ENCODE measurements around the gene DZIP1.
"Not testable (repeated sequence)": the region's sequence is repeated elsewhere in the genome, so short reads cannot be mapped to it uniquely, and the experiment has no call there.

DZIP1 gene

DNA sequence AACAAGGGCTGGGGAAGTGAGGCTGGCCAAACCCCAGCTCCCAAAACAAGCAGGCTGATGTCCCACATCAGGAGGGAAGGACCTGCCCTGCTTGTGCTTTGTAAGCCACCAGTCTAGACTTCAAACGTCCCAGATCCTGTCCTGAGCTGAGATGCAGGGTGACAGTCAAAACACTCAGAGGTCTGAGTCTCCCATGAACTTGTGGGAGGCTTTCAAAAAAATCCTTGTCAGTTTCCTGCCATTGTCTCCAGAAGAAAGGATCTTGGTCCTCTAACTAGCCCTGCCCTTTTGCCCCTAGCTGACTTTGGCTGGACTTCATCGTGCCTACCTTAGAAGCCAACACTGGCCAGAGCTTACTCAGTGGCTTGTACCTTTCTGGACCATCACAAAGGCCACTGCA is 43.3 kb downstream of the DZIP1 start:
- no peak for DNase-seq

DNA sequence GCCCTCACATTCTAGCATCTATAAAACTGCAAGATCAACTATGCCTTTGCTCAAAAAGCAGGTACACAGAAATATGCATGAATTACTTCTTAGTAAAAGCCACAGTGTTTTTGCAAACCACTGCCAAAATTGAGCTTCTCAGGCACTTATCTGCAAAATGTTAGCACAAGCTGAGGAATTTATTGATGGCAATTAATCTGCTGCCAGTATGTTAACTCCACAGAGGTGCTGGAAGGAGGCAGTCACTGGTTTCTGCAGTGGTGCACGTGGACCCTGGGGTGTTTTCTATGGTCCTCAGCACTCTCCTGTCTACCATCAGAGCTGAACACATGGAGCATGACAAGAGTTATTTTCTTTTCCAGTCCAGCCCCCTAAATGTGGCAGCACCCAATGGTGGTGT is 47.8 kb downstream of the DZIP1 start:
- no peak for DNase-seq

DNA sequence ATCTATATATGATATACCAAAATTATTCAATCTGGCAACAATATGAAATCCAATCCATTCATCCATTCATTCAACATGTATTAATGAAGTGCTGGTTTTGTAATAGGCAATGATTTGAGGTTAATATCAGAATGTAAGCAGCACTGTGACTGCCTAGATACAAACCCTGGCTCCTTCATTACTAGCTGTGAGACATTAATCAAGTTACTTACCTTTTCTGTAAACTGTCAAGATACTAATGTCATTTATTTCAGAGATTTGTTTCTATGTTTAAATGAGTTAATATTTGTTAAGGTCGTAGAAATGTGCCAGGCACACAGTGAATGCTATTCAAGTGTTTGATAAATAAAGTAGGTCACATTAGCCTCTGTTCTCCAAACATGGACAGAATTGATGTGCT is 51.0 kb downstream of the DZIP1 start:
- DNase-seq: no peak

DNA sequence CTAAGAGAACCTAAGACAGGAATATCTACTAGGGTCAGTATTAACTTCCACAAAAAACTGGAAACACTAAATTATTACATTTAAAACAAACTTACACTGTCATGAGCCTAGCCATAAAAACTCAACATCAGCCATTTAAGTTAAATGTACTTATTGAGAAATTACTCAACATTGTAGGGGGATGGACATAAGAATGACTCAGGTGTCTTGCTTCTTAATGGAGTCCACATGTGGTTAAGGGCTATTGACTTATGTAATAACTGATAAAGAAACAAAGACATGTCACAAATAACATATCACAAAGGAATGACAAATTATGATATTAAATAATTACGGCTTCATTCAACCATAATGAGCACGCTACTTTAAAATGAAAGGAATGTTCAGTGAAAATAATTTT is 55.8 kb downstream of the DZIP1 start:
- DNase-seq: no peak

DNA sequence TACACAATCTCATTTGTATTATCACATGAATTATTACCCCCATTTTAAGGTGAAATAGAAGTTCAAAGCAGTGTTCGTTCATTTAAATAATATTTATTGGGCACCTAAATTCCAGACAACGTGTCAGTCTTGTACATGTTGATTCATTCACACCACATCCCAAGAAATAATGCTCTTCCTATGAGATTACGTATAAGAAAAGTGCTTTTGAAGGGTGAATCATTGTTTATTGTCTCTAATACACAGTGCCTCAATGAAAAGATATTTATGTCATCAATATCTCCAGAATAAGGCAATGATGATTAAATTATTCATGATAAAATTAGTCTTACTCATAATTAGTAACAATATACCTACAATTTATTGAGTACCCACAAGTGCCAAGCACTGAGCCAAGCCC is 56.4 kb downstream of the DZIP1 start:
- DNase-seq: no peak

DNA sequence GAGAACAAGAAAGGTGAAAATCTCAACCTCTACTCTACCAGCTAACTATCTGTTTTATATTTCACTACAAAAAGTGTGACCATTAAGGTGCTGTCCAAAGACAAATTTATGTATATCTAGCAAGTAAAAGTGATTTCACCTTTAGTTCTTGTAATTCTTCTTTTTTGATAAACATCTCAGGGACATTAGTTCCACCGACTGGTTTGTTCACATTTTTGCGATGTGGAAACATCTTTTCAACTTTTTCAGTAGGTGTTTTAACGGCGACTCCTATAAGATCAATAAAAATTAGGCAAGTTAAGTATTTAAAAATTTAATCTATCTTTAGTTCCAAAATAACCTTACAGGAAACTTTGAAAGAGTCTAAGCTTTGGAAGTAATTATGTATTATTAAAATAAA is 58.6 kb downstream of the DZIP1 start:
- DNase-seq: no peak

DNA sequence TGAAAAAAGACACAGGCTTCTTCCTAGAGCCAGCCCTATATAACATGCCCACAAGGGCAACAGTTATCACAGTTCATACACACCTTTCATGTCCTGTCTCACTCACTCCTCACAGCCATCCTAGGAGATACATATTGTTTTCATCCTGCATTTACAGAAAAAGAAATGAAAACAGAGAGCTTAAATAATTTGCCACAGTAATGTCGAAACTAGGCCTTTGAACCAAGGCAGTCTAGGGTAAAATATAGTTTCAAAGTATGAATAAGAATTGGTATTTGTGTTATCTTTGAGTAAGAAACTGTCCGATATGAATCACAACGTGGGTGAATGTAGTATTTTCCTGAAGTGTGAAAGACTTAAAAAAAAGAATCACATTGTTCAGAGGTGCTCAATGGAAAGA is 65.2 kb downstream of the DZIP1 start:
- DNase-seq: no peak

DNA sequence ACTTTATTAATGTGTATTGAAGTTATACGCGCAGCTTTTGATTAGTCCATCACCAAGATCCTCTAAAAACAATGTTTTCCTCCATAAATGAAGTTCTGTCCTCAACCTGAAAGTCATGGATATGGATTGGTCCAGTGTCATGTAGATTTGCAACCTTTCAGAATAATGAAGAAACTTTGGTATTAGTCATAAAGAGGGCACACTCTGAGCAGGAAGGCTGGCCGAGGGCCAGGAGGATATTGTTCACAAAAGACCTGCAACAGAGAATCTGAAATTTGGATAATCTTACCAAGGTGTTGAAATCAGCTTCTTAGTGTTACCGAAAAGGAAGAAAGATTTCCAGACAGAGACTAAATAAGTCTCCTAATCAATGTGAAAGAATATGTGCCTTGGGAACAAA is 71.3 kb downstream of the DZIP1 start:
- DNase-seq: no peak

DNA sequence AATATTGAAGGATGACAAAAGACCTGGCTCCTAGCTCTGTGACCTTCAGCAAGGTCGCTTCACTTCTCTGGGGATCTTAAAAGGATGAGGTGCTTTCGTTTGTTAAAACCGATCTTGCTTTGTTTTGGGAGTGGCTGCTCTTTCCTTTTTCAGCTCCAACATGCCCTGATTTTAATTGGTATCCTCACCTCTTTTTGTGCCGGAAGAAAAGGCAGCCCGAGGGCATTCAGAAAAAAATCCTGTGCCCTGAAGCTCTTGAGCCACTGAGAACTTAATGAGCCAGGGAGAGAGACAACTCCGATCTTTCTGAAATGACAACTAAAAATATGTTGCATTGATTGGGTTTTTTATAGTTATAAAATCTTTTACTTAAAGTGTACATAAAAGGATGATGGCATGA is 72.6 kb downstream of the DZIP1 start:
- no peak for DNase-seq

DNA sequence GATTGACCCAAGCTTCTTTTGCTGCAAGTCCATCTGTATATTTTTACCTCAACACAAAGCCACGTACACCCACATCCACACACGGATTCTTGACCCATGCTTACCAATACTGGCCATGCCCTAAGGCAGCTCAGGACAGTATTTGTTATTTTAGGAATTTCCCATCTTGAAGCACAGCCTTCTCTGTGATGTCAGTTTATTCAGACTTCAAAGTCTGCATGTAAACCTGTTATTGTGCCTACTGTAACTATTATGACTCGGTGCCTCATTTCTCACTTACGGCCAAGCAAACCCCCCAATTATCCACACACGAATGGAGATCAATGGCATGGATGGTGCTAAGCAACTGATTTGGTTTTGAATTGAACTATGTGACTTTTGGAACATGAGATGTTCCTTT is 74.5 kb downstream of the DZIP1 start:
- no peak for DNase-seq

DNA sequence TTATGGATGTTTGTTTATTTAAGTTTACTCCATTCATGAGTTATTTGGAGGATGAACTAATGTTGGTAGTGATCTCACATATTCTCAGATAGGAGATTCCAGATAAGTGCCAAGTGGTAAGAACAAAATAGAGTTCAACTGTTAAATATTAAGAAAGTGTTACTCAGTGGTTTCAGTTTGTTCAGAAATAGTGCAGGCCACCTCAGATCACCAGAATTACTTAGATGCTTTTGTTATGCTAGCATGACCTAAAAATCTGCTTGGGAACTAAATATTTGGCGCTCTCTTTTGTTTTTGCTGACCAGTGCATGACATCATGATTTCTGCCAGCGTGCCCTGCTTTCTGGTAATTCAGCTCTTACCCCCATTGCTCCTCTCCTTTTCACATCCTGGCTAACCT is 76.4 kb downstream of the DZIP1 start:
- DNase-seq: no peak

DNA sequence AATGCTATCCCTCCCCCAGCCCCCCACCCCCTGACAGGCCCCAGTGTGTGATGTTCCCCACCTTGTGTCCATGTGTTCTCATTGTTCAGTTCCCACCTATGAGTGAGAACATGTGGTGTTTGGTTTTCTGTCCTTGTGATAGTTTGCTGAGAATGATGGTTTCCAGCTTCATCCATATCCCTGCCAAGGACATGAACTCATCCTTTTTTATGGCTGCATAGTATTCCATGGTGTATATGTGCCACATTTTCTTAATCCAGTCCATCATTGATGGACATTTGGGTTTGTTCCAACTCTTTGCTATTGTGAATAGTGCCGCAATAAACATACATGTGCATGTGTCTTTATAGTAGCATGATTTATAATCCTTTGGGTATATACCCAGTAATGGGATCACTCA is 78.7 kb downstream of the DZIP1 start:
- not testable (repeated sequence) for DNase-seq

DNA sequence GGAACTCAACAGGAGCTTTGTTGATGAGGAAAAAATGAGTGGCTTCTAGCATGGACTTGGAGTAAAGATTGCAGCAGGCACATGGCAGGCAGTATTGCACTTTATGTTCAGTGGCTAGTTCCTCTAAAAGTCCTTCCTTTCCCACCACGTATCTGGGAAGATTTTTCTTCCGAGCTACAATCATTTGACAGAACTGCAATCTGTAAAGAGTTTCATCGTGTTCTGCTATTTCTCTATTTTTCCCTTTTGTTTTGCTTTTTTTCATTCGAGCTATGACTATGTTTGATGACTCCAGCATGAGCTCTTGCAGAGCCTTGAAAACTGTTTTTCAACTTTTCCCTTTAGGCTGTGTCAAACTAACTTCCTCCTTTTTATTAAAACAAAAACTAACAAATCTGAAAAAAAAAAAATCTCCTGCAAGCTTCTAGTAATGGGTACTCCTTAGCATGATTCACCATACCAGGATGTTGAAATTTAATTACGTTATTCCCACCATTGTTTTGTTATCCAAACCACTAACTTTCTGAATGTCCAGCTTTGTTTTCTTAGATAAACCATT is 79.7 kb downstream of the DZIP1 start:
- DNase-seq: no peak

DNA sequence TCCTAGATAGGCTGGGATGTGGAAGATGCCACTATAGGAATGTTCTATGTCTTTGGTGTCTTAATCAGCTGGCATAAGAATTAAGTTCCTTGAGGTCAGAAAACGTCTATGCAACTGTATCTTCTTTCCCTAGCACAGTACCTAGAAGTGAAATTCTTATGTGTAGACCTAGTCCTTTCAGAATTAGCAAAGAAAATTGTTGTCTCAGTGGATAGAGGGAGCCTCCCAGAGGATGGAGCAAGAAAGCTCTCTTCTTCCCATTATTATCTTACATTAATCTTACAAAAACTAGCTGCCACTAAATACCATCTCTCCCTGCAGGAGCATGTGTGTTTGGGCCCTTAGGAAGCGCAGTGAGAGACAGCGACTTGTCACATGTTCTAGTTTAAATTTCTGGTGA is 80.4 kb downstream of the DZIP1 start:
- no peak for DNase-seq

DNA sequence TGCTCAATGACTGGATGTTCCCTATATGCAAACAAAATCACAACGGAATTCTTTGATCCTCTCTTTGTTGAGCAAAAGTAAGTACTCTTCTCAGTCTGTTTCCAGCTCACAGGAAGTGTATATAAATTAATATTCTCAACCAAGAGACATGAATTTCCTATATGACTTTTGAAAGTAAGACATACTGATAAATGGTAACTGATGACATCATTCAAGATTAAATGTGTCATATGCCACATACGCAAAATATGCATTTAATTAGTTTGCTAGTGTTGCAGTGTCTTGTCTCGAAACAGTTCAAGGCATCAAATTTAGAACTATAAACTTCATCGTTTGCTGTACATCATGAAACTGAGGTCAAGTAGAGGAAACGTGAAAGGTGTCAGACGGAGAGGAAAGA is 84.1 kb downstream of the DZIP1 start:
- DNase-seq: no peak

DNA sequence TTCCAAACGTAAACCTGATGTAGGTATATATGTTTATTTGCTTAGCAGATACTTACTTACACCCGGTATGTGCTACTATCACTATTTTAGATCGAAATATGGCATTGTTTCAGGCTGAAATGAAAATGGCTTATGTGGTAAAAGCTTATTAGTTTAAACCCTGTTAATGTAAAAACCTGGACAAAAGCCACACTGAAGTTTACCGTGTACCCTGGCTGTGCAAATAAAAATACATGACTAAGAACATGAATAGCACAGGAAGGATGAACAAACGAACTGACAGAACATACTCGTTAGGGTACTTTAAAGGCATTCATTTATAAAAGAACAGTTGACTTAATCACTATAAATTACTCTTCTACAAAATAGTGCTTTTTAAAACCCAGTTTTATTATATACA is 85.4 kb downstream of the DZIP1 start:
- DNase-seq: peak; percentile 21

DNA sequence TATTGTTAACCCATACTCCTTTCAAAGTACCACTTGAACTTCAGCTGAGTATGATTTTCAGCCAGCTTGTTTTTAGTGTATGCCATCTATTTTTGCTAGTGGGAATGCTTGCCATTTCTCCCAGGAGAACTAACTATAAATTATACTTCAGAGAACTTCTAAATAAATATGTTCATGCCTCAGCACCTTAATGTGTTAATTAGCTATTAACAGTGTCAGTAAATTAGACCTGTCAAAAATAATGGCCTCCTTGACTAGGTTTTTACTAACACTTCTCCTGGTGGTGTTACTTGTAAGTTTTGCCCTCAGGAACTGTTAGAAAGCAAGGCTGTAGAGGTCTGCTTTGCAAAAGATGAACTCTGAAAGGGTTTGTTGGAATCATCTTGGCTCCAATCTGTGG is 87.5 kb downstream of the DZIP1 start:
- no peak for DNase-seq

DNA sequence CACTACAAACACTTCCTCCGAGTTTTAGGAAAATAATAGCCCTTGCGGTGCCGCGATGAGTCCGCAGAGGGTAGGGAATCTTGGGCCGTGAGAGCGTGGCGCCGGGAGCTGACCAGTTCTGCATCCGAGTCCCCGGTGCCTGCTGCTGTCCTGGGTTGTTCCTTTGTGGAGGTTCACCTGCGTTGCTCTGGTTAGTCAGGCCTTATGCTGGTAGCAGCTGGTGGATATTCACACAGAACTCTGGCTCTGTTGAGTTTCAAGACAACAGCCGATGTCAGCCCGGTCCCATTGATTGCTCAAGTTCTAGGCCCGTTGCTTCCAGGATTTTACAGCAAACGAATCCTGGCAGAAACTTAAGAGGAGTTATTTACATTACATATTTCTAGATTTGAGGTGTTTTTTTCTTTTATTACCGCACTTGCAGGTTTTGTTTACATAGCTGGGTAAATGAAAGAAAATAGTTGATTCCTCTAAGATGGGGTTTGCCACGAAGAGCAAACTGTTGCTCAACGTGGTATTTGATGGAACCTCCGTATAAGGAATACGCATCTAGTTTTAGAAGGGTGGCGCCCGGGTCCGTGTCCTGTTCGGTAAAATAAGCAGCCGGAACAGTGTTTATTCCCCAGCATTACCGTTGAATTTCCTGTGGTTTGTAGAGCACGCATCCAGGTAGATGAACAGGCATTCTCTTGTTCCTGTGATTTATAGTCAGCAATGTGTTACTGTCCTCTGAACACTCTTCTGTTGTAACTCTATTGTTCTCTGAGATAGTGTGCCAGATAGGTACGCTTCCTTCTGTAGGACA is 90.7 kb downstream of the DZIP1 start:
- peak; percentile 70 for DNase-seq

DNA sequence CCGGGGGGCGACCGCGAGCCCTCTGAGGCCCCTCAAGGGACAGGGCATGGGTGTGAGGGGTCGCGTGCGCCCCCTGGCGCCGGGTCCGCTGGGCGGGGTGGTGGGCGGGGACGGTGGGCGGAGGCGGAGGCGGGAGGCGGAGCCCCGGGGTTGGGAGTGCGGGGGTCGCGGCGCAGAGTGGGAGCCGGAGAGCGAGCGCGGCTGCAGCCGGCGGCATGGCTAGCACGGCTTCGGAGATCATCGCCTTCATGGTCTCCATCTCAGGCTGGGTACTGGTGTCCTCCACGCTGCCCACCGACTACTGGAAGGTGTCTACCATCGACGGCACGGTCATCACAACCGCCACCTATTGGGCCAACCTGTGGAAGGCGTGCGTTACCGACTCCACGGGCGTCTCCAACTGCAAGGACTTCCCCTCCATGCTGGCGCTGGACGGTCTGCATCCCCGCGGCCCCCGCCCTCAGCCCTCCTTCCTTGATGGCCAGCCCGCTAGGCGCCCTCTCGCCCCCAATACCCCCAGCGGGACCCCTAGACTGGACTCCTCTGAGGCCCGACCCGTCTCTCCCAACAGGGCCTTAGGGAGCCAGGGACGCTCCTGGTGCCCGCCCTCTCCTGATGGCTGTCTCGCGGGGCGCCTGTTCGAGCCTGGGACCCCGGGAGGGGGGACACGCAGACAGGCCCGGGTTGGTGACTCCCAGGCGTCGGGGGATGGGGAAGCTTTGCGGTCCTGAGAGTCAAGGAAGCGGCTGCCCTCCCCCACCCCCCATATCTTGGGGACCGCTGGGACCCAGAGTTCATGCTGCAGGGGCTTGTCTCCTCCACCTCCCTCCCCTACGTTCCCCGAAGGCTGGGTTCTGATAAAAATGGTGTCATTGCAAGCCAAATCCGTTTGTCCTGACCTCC is 91.7 kb downstream of the DZIP1 start, which contains the start of gene CLDN10:
CLDN10 (plus strand) TSS at position 182 of the 903 bp plus-strand sequence; CDS start at position 216, 34 bp downstream.
- DNase-seq: peak; percentile 78

DNA sequence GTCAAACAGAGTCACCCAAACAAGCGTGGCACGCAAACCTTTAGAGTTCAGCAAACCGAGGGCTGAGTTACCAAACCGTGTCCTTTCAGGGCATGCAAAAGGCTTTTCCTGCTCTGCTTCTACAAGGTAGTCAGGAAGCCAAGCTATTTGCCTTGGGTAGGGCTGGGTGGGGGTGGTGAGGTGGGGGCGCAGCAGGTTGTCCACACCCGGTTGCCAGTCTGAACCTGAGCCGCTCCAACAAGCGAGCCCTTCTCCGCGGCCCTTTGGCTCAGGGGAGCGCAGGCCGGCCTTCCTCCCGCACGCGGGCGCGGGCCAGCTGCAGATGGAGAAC is 92.3 kb downstream of the DZIP1 start:
- DNase-seq: no peak

DNA sequence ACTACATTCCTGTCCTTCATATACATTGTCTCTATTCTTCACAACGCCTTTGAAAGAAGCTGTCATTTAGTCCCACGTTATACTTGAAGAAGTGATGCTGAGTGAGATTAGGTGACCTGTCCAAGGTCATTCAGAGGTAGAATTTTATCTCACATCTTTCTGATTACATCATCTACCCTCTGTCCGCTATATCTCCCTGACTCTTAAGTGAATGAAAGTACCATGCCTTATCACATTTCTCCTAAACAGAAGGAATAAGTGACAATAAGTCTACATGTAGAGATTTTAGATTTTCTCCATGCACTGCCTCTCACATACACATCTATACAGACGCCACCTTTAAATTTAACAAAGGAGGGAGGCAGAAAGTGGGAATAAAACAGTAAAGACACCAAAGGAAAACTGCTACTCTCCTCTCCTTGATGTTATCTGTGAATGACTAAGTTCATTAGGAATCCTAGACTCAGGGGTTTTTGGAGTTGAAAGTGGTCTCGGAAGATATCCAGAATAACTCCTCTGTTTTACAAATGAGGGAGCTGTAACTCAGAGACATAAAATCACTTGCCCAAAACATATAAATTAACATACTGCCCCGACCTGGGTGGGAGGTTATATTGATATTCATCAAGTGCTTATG is 96.9 kb downstream of the DZIP1 start:
- no peak for DNase-seq

DNA sequence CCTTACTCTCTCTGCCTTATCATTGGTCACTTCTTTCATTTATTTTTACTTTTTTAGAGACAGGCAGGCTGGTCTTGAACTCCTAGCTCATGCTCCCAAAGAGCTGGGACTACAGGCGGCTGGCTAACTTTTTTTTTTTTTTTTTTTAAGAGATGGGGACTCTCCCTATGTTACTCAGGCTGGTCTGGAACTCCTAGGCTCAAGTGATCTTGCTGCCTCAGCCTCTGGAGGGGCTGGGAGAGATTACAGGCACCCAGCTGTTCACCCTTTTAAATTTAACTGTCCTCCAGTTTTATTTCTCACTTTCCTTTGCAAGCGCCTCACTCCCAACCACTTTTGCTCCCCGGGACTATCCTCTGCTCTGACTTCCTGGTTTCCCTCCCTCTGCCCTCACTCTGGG is 97.6 kb downstream of the DZIP1 start:
- no peak for DNase-seq

DNA sequence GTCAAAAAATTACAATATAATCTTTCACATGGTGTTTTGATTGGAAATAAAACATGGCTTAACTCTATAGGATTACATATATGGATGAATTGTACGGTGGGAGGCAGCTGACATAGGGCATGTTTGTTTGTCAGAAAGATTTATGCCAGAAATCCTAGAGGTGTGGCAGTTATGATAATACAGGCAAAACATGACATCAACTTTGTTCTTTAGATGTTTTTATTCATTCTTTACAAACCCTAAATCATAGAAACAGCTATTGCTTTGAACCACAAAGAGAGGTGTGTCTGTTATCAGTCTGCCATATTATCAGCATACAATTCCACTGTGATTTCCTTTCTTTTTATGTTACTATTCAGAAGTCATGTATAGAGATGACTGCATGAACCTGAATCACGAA is 100.2 kb downstream of the DZIP1 start:
- DNase-seq: no peak
